H9 (cell line): ENCODE results near the gene FCMR. TPM values are rescaled to one million over a fixed set of nuclear protein-coding genes. Genes with fewer than 3 reads are reported as not detected.

ENCODE experiments used
- DNase-seq: peaks from one replicate; pipeline ENCODE4 v3.0.0-alpha.2; 2017
- H2AFZ ChIP-seq: one replicate; pipeline ENCODE4 v1.6.1; 2013; ENCODE audit warnings: mild to moderate bottlenecking, low read length, control low read depth, moderate library complexity
- H2AK5ac ChIP-seq: 2 replicates; pipeline ENCODE4 v1.6.1; 2013; ENCODE audit warnings: low read length, control low read depth, mixed read lengths; ENCODE audit not compliant: insufficient read length
- H2BK120ac ChIP-seq: one replicate; pipeline ENCODE4 v1.6.1; 2013; ENCODE audit warnings: low read depth, mild to moderate bottlenecking, low read length, control low read depth, inconsistent platforms; ENCODE audit not compliant: poor library complexity, severe bottlenecking
- H2BK12ac ChIP-seq: 2 replicates; pipeline ENCODE4 v1.6.1; 2013; ENCODE audit warnings: low read length, control low read depth, mixed read lengths, low read depth; ENCODE audit not compliant: insufficient read length
- H2BK15ac ChIP-seq: 2 replicates; pipeline ENCODE4 v1.6.1; 2013; ENCODE audit warnings: low read depth, low read length, control low read depth
- H2BK20ac ChIP-seq: one replicate; pipeline ENCODE4 v1.6.1; 2013; ENCODE audit warnings: low read depth, mild to moderate bottlenecking, low read length, control low read depth, inconsistent platforms; ENCODE audit not compliant: poor library complexity, severe bottlenecking
- H2BK5ac ChIP-seq: 2 replicates; pipeline ENCODE4 v1.6.1; 2013; ENCODE audit warnings: low read length, control low read depth, mixed read lengths; ENCODE audit not compliant: insufficient read length
- H3K14ac ChIP-seq: 2 replicates; pipeline ENCODE4 v1.6.1; 2013; ENCODE audit warnings: low read length, control low read depth; ENCODE audit not compliant: insufficient read depth
- H3K18ac ChIP-seq: 2 replicates; pipeline ENCODE4 v1.6.1; 2013; ENCODE audit warnings: low read depth, mild to moderate bottlenecking, mixed read lengths, low read length, control low read depth; ENCODE audit not compliant: insufficient read length
- H3K23ac ChIP-seq: 2 replicates; pipeline ENCODE4 v1.6.1; 2013; ENCODE audit warnings: low read length, control low read depth, mixed read lengths, low read depth; ENCODE audit not compliant: insufficient read length
- H3K23me2 ChIP-seq: 2 replicates; pipeline ENCODE4 v1.6.1; 2013; ENCODE audit warnings: low read depth, mild to moderate bottlenecking, mixed read lengths, low read length, control low read depth; ENCODE audit not compliant: insufficient read length, poor library complexity, severe bottlenecking
- H3K27ac ChIP-seq: 2 replicates; pipeline ENCODE4 v1.5.1; 2013; ENCODE audit warnings: low read length, control low read depth, mixed read lengths, low read depth; ENCODE audit not compliant: insufficient read length
- H3K27me3 ChIP-seq: 2 replicates; pipeline ENCODE4 v1.6.1; 2013; ENCODE audit warnings: low read length, control low read depth, inconsistent platforms; ENCODE audit not compliant: insufficient read depth
- H3K4ac ChIP-seq: 2 replicates; pipeline ENCODE4 v1.6.1; 2013; ENCODE audit warnings: low read depth, mild to moderate bottlenecking, control low read depth, inconsistent platforms, low read length, moderate library complexity
- H3K4me1 ChIP-seq: 2 replicates; pipeline ENCODE4 v1.6.1; 2013; ENCODE audit warnings: low read length, control low read depth, inconsistent platforms; ENCODE audit not compliant: insufficient read depth
- H3K4me2 ChIP-seq: 2 replicates; pipeline ENCODE4 v1.6.1; 2013; ENCODE audit warnings: low read length, control low read depth, mixed read lengths; ENCODE audit not compliant: insufficient read length, insufficient read depth
- H3K56ac ChIP-seq: 2 replicates; pipeline ENCODE4 v1.6.1; 2013; ENCODE audit warnings: low read depth, mild to moderate bottlenecking, mixed read lengths, low read length, control low read depth; ENCODE audit not compliant: insufficient read length
- H3K79me1 ChIP-seq: 2 replicates; pipeline ENCODE4 v1.6.1; 2013; ENCODE audit warnings: low read depth, mild to moderate bottlenecking, moderate library complexity, low read length, control low read depth, inconsistent platforms; ENCODE audit not compliant: insufficient read depth, poor library complexity, severe bottlenecking
- H3K79me2 ChIP-seq: 2 replicates; pipeline ENCODE4 v1.6.1; 2013; ENCODE audit warnings: low read length, control low read depth, inconsistent platforms; ENCODE audit not compliant: insufficient read depth
- H3K9ac ChIP-seq: 2 replicates; pipeline ENCODE4 v1.6.1; 2013; ENCODE audit warnings: low read length, control low read depth, mixed read lengths; ENCODE audit not compliant: insufficient read length; ENCODE audit errors: extremely low read depth
- H3K9me3 ChIP-seq: one replicate; pipeline ENCODE4 v1.6.1; 2013; ENCODE audit warnings: low read depth, low read length, inconsistent platforms; ENCODE audit not compliant: control insufficient read depth
- H3T11ph ChIP-seq: one replicate; pipeline ENCODE4 v1.6.1; 2013; ENCODE audit warnings: mild to moderate bottlenecking, low read length, control low read depth, inconsistent platforms
- H4K20me1 ChIP-seq: one replicate; pipeline ENCODE4 v1.6.1; 2013; ENCODE audit not compliant: control insufficient read depth, insufficient read length, insufficient read depth
- H4K5ac ChIP-seq: 2 replicates; pipeline ENCODE4 v1.6.1; 2013; ENCODE audit warnings: low read depth, mild to moderate bottlenecking, mixed read lengths, low read length, control low read depth; ENCODE audit not compliant: insufficient read length
- H4K8ac ChIP-seq: replicated peaks from 2 replicates; pipeline ENCODE4 v1.6.1; 2013; ENCODE audit warnings: low read length, control low read depth, mixed read lengths, low read depth; ENCODE audit not compliant: insufficient read length
- H4K91ac ChIP-seq: 2 replicates; pipeline ENCODE4 v1.6.1; 2013; ENCODE audit warnings: low read depth, mild to moderate bottlenecking, moderate library complexity, mixed read lengths, low read length, control low read depth; ENCODE audit not compliant: insufficient read length
- H3K27ac Mint-ChIP-seq, 3 experiments: 2 replicates in 2 of 3; 3 replicates in 1 of 3; pipeline ENCODE4 v1.8.0; 2020 to 2021; ENCODE audit warnings: mixed read lengths in 3 of 3, mild to moderate bottlenecking in 1 of 3, moderate library complexity in 1 of 3
- H3K27me3 Mint-ChIP-seq: 2 replicates; pipeline ENCODE4 v1.8.0; 2021; ENCODE audit warnings: low read depth, mild to moderate bottlenecking, moderate library complexity, mixed read lengths
- H3K36me3 Mint-ChIP-seq, 3 experiments: 2 replicates in 2 of 3; 3 replicates in 1 of 3; pipeline ENCODE4 v1.8.0; 2020 to 2021; ENCODE audit warnings: low read depth in 3 of 3, mixed read lengths in 3 of 3; ENCODE audit not compliant: insufficient read depth in 1 of 3
- H3K4me1 Mint-ChIP-seq, 2 experiments: 2 replicates each; pipeline ENCODE4 v1.8.0; 2020; ENCODE audit warnings: mixed read lengths in 2 of 2
- H3K4me3 Mint-ChIP-seq, 2 experiments: 2 replicates in 1 of 2; 3 replicates in 1 of 2; pipeline ENCODE4 v1.8.0; 2020 to 2021; ENCODE audit warnings: mild to moderate bottlenecking in 2 of 2, mixed read lengths in 2 of 2, moderate library complexity in 1 of 2
- H3K9me3 Mint-ChIP-seq, 2 experiments: 2 replicates in 1 of 2; 3 replicates in 1 of 2; pipeline ENCODE4 v1.8.0; 2020; ENCODE audit warnings: mild to moderate bottlenecking in 2 of 2, mixed read lengths in 2 of 2, moderate library complexity in 1 of 2
- WGBS: extraction: QIAGEN DNeasy Blood & Tissue Kit; methylation state at CpG from one replicate; pipeline ENCODE4 v1.1.7; 2013; ENCODE audit warnings: missing lambda C conversion rate, low lambda C conversion rate, mixed read lengths; ENCODE audit not compliant: insufficient read length; ENCODE audit errors: extremely low coverage; 5-methylcytosine and 5-hydroxymethylcytosine counted together
- total RNA-seq: library from RNA; stranded (reverse); gene quantifications from 2 replicates; pipeline ENCODE4 v1.2.1, GENCODE V29; 2021
- TF ChIP-seq, protein P1 (sequence below): fragments of 200-600 bp; sonication (generic); conservative IDR thresholded peaks from 3 replicates; pipeline ENCODE4 v1.8.0; 2021; ENCODE audit warnings: antibody characterized with exemption, mild to moderate bottlenecking

The FCMR gene
- total RNA-seq, 1 experiment from 2014 or later: not detected

DNA sequence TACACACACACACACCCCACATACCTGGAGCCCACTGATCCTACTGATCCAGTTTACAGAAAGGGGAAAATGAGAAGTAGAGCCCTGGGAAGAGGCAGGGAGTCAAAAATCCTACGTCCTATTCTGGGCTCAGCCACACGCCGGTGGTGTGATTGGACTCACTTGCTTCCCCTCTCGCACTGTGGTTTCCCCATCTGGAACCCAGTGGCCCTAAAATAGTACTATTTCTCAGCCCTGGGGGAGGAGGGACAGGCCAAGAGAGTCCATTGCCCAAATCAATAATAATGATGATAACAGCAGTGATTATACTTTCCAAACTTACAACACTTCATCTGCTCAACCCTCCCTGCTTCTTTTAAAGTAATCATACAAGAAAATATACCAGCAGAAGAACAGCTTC lies 27.5 kb upstream of the FCMR start:
- Histone ChIP-seq H4K20me1 (no peaks in the 10 kb centered on the region), H3K23me2 (no peaks in the 10 kb centered on the region), H3K27me3 (no peaks in the 10 kb centered on the region), H2BK120ac (no peak overlapping the region), H3K18ac (no peak overlapping the region), H2AK5ac (no peak overlapping the region), H2BK5ac (no peak overlapping the region), H3K9me3 (no peaks in the 10 kb centered on the region), H3K23ac (no peak overlapping the region), H4K5ac (no peak overlapping the region), H3K4me1 (no peaks in the 10 kb centered on the region), H3K9ac (no peak overlapping the region), H3T11ph (no peak overlapping the region), H3K4me2 (no peak overlapping the region), H4K91ac (no peak overlapping the region), H3K27ac (no peak overlapping the region), H2BK15ac (no peak overlapping the region), H2BK12ac (no peak overlapping the region), H3K14ac (no peak overlapping the region), H3K79me2 (no peaks in the 10 kb centered on the region), H3K4ac (no peak overlapping the region), H3K56ac (no peak overlapping the region), H2BK20ac (no peak overlapping the region), H3K79me1 (no peaks in the 10 kb centered on the region), H4K8ac (no peak overlapping the region), H2AFZ (no peak overlapping the region)
- no CpG with 5 or more reads among the region's 4 CpGs for WGBS
- Mint-ChIP-seq H3K27ac (no peak overlapping the region), H3K36me3 (no peaks in the 10 kb centered on the region; a peak in 1 of 7 replicates), H3K9me3 (no peaks in the 10 kb centered on the region), H3K4me1 (no peaks in the 10 kb centered on the region), H3K27me3 (peaks cover 18% of the 10 kb centered on the region), H3K4me3 (no peak overlapping the region)
- TF ChIP-seq, protein P1, sequence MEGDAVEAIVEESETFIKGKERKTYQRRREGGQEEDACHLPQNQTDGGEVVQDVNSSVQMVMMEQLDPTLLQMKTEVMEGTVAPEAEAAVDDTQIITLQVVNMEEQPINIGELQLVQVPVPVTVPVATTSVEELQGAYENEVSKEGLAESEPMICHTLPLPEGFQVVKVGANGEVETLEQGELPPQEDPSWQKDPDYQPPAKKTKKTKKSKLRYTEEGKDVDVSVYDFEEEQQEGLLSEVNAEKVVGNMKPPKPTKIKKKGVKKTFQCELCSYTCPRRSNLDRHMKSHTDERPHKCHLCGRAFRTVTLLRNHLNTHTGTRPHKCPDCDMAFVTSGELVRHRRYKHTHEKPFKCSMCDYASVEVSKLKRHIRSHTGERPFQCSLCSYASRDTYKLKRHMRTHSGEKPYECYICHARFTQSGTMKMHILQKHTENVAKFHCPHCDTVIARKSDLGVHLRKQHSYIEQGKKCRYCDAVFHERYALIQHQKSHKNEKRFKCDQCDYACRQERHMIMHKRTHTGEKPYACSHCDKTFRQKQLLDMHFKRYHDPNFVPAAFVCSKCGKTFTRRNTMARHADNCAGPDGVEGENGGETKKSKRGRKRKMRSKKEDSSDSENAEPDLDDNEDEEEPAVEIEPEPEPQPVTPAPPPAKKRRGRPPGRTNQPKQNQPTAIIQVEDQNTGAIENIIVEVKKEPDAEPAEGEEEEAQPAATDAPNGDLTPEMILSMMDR: no peak
- DNase-seq: no peak
